ENCODE data around the gene GCNT4. TPM values are rescaled to one million over a fixed set of nuclear protein-coding genes. Genes with fewer than 3 reads are reported as not detected.
A peak's percentile ranks its signal among the peaks of the same experiment; 100 is the strongest.
"Not testable (repeated sequence)": the region's sequence is repeated elsewhere in the genome, so short reads cannot be mapped to it uniquely, and the experiment has no call there.

The GCNT4 gene
- total RNA-seq: 36.2 TPM

DNA sequence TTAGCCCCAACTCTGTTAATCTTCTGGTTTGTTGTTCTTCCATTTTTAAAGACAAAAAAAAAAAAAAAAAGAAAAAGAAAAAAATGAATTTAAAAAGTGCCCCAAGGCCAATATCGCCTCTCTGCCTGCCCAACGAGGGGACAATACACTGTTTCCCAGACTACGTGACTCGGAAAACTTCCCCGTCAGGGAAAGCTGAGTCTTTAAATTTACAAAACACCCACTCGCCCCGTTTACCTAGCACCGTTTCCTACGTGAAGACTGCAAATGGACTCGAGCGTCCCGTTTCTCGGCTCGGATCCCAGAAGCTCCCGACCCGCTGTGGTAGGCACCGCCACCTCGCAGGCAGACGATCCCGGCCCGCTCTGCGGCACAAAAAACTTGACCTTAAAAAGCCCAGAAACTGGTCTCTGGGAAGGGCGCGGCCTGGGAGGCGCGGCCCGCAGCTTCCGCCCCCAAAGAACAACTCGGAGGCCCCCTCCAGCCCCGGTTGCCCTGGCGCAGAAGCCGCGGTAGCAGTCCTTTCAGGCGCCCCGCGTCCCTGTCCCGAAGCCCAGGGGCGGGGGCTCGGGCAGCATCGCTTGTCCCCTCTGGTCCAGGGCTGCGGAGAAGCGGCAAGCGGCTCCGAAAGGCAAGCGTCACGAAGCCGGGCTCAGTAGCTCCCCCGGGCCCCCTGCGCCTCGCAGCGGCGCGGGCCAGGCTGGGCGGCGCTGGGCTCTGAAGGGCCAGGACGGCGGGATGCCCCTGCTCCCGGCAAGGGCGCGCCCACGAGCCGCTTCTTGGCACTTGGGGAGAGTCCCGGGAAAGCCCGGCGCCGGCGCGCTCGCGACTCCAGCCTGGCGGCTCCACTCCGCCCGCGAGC, at the start of gene GCNT4:
Gene GCNT4 (minus strand): TSS at position 367 of the 862 bp plus-strand sequence. CDS start 22,521 bp downstream, outside the sequence.
- DNase-seq (ENCODE audit: low spot score): peak; percentile 27

- not testable (repeated sequence) for DNase-seq (ENCODE audit: low spot score)
Observed at GRCh38 chr5:75095956-75096355, 43.6 kb upstream of the GCNT4 start.

DNA sequence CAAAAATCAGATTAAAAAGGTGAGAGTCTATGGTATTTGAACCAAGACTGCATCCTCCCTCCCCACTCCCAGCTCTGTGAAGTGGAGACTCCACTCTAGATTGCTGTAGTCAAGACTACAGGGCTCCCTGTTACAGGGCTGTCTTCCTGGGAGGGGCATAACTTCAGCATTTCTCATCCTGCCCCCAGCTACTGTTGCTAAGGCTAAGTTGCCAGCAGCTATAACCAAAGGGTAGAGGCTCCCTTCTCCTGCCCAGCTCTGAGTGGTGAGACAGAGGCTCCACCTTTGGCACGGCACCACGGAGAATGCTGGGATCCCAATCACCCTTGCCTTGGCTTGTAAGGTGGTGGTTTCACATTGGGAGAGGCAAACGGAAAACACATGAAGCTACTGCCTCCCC, 39.2 kb upstream of the GCNT4 start:
- DNase-seq (ENCODE audit: low spot score): no peak

- DNase-seq (ENCODE audit: low spot score): no peak
Observed at GRCh38 chr5:75089662-75090061, 37.3 kb upstream of the GCNT4 start.

GRCh38 chr5:75089137-75089536, 36.8 kb upstream of the GCNT4 start:
- DNase-seq (ENCODE audit: low spot score): no peak

GRCh38 chr5:75088648-75089047, 36.3 kb upstream of the GCNT4 start:
- no peak for DNase-seq (ENCODE audit: low spot score)

DNA sequence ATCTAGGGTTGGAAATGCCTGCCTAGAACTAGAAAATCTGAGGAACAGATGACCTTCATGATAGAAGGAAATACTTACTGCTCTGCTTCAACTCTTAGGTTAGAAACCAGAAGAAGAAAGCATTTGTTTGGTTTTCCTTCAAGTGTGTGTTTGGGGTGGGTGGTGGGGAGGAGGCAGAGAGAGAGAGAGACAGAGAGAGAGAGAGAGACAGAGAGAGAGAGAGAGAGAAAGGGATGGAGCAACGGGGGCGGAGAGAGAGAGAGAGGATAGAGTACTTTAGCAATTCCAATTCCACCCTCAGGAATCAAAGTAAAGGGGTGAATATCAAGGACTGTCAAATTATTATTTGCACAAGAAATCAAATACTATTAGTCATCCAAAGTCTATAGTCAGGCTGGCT, 29.2 kb upstream of the GCNT4 start:
- no peak for DNase-seq (ENCODE audit: low spot score)

GRCh38 chr5:75079346-75079745, 27.0 kb upstream of the GCNT4 start:
- DNase-seq (ENCODE audit: low spot score): not testable (repeated sequence)

- no peak for DNase-seq (ENCODE audit: low spot score)
Observed at GRCh38 chr5:75078027-75078426, 25.7 kb upstream of the GCNT4 start.

DNA sequence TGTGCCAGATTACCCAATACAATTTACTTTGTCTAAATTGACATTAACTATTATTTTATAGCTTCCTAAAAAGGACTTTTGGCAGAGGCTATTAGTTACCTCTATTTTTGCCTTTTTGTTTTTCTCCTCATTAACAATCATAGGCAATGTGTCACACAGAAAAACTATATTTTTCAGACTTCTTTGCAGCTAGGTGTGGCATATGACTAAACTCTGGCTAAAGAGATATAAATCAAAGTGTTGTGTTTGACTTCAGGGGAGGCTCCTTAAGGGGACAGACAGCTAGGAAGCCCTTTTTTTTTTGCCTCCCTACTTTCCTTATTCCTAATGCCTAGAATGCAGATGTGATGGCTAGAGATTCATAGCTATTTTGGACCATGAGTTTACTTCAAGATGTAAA, 19.7 kb upstream of the GCNT4 start:
- DNase-seq (ENCODE audit: low spot score): no peak

DNA sequence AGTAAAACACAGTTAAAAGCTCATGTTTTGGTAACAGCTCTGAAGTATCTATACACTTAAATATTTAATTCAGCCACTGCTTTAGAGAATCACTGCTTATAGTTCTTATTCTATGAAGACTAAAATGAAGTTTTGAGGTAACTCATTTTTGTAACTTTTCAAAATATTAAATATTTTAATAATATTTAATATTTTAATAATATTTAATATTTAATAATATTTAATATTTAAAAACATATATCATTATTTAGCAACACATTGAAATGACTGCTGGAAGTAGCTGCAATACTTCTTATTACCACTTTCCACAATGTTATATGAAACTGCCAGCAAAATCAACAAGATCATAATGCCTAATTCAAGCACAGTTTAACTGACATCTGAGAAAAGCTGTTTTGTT, 18.7 kb upstream of the GCNT4 start:
- DNase-seq (ENCODE audit: low spot score): no peak

- no peak for DNase-seq (ENCODE audit: low spot score)
Observed at GRCh38 chr5:75067434-75067833, 15.1 kb upstream of the GCNT4 start.

- DNase-seq (ENCODE audit: low spot score): no peak
Observed at GRCh38 chr5:75062925-75063531, 10.7 kb upstream of the GCNT4 start.

GRCh38 chr5:75059912-75060545, 7.7 kb upstream of the GCNT4 start:
- DNase-seq (ENCODE audit: low spot score): no peak

DNA sequence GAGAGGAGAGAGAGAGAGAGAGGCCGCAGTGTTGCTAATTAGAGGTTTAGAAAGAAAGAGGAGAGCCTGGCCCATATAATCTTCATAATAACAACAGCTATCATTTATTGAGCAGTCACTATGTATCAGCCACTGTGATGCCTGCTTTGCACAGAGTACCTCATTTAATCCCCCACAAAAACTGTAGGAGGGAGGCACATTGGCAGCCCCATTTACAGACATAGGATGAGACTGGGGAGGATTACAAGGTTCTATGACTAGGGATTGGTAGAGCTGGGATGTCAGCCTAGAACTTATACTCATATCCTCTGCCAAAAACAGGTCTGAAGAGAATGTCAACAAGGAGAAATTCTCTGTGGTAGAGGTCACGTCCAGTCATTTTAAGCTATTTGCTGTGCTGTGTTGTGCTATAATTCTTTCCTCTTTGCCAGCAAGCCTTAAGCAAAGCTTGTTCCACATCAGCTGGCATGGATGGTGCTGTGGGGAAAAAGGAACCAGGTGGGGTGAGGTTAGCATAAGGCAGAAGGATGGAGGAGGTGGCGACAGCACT, 6.7 kb upstream of the GCNT4 start:
- no peak for DNase-seq (ENCODE audit: low spot score)

DNA sequence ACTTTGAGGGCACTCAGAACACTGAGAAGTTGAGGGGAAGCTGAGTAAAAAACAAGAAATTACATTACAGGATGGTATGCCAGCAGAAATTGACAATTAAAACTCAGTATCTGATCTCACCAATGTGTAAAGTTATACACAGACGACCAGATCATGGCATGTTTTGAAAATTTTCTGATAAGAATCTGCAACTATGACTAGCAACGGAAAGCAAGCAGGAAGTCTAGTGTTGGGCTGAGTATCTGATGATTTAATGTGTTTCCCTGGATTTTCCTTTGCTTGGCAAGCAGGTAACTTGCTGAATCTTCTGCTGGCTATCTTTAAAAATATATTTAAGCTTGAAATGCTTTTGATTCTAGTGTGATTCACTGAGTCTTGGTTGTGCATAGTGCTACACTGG, 5.2 kb upstream of the GCNT4 start:
- no peak for DNase-seq (ENCODE audit: low spot score)

GRCh38 chr5:75055727-75056144, 3.4 kb upstream of the GCNT4 start:
- DNase-seq (ENCODE audit: low spot score): no peak

- no peak for DNase-seq (ENCODE audit: low spot score)
Observed at GRCh38 chr5:75054134-75054930, 2.0 kb upstream of the GCNT4 start.

DNA sequence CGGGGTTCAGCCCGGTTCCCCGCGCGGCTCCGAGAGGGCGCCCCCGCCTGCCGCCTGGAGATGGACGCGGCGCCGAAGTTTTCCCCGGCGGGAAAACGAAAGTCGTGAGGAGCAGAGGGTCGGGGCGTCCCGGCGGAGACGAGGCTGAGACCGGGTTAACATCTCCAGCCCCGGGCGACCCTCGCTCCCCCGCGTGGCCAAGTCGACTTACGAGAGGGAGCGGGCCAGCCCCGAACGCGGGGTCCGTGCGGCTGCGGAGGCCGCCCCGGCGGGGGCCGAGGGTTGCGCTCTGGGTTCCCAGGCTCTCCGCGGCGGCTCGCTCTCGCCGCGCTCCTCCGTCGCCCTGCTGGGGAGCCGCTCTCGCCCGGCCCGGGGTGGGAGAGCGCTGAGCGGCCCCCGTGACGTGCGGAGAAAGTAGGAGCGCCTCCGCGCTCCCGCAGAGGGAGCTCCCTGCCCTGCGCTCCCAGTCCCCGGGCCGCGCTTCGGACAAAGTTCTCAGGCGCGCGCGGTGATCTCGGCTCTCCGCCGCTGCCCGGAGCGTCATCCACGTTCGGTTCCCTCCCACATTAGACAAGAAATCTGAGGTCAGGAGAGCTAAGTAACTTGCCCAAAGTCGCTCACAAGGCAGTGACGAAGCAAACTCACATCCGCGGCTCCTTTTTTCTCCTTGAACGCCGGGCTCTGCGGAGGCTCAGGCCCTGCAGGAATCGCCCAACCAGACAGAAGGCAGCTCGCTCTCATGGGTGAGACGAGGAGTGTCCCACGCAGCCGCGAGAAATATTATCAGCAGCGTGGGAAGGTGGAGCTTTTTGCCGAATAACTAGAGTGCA, 1.2 kb upstream of the GCNT4 start:
- peak; percentile 66 for DNase-seq (ENCODE audit: low spot score)

- DNase-seq (ENCODE audit: low spot score): no peak
Observed at GRCh38 chr5:75053054-75053303, 621 bp upstream of the GCNT4 start.

GRCh38 chr5:75051217-75051751, 1.1 kb downstream of the GCNT4 start:
- DNase-seq (ENCODE audit: low spot score): peak; percentile 51

All from mucosa of gallbladder (tissue), 1 donor.